Right atrium auricular region (tissue), 2 donors: ENCODE data around the gene SARDH. TPM values are rescaled to one million over a fixed set of nuclear protein-coding genes. Genes with fewer than 3 reads are reported as not detected.

Source experiments
- DNase-seq: peaks from one replicate; pipeline ENCODE4 v3.0.0-alpha.2; 2019; ENCODE audit warnings: low spot score
- H3K27ac ChIP-seq, 2 donors: fragments of 200-600 bp; sonication (generic); 1 replicate in 1 of 2; 2 replicates in 1 of 2; pipeline ENCODE4 v1.5.1; 2016 to 2019
- H3K27me3 ChIP-seq, 2 donors: fragments of 200-600 bp; sonication (generic); one replicate each; pipeline versions ENCODE4 v1.5.1 to v1.6.0; 2017 to 2019
- H3K36me3 ChIP-seq: fragments of 200-600 bp; sonication (generic); one replicate; pipeline ENCODE4 v1.5.1; 2016
- H3K4me1 ChIP-seq, 2 donors: fragments of 200-600 bp; sonication (generic); one replicate each; pipeline versions ENCODE4 v1.5.1 to v1.6.0; 2017 to 2019
- H3K4me3 ChIP-seq, 2 donors: fragments of 200-600 bp; sonication (generic); 1 replicate in 1 of 2; 2 replicates in 1 of 2; pipeline ENCODE4 v1.5.1; 2017 to 2019; ENCODE audit warnings: mild to moderate bottlenecking in 1 of 2, moderate library complexity in 1 of 2
- H3K9me3 ChIP-seq, 2 donors: fragments of 200-600 bp; sonication (generic); one replicate each; pipeline ENCODE4 v1.5.1; 2019
- CTCF ChIP-seq, 2 donors: fragments of 200-600 bp; sonication (generic); IDR thresholded peaks; one replicate each; pipeline ENCODE4 v1.5.1; 2019; ENCODE audit warnings: antibody characterized with exemption in 2 of 2
- total RNA-seq, 2 donors: library from RNA; depleted of rRNA; stranded (reverse); fragments of >200 nt; gene quantifications; one replicate each; pipeline ENCODE4 v1.1.0, GENCODE V29; 2016

The SARDH gene
- total RNA-seq, 2 donors from 2014 or later: 0.63 to 0.94 TPM

DNA sequence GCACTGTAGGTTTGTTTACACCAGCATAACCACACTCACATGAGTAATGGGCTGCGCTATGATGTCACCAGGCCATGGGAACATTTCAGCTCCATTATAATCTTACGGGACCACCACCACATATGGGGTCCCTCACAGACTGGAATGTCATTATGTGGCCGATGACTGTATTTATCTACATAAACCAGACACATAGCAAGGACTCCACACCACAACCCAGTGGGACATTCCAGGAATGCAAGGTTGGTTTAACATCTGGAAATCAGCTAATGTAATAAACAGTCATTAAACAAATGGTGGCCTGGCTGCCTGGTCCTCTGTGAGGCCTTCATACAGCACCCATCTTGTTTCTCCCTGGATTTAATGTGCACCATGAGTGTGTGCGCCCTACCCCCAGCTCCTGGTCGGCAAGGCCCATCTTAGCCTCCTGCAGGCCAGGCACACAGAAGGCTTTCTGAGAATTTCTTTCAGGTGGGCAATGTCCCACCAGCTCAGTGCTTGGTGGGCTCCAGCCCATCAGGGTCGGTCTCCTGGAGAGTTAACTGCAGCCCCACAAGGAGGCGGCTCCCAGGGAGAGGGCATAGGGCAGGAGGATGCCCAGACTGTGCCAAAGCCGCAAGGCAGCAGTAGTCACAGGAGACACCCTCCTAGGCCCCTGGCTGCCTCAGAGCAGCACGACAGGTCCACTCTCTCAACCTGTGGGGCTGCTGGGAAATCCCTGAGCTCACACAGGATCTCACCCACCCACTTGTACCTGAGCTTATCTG, 35.9 kb upstream of the SARDH start:
- H3K4me1 ChIP-seq: no peaks in the 10 kb centered on the region
- H3K9me3 ChIP-seq: peaks cover 0 to 8% of the 10 kb centered on the region in 2 donors
- TF ChIP-seq CTCF (IDR thresholded peaks at IDR 0.05): no peak
- H3K36me3 ChIP-seq: peaks cover 16% of the 10 kb centered on the region
- H3K27me3 ChIP-seq: no peaks in the 10 kb centered on the region
- no peak for DNase-seq
- H3K27ac ChIP-seq: no peak overlapping the region
- H3K4me3 ChIP-seq: no peak overlapping the region

- Histone ChIP-seq H3K36me3 (peaks cover 25% of the 10 kb centered on the region), H3K27ac (no peak overlapping the region), H3K4me1 (no peaks in the 10 kb centered on the region), H3K9me3 (peaks cover 0 to 10% of the 10 kb centered on the region in 2 donors), H3K27me3 (no peaks in the 10 kb centered on the region), H3K4me3 (no peak overlapping the region)
- TF ChIP-seq CTCF (IDR thresholded peaks at IDR 0.05): no peak
- no peak for DNase-seq
These were observed 34.4 kb upstream of the SARDH start for GRCh38 chr9:133772581-133772980.

GRCh38 chr9:133771486-133772482, 33.6 kb upstream of the SARDH start:
- H3K4me3 ChIP-seq: no peak overlapping the region
- no peak overlapping the region for H3K27ac ChIP-seq
- H3K4me1 ChIP-seq: no peaks in the 10 kb centered on the region
- no peaks in the 10 kb centered on the region for H3K27me3 ChIP-seq
- peaks cover 30% of the 10 kb centered on the region for H3K36me3 ChIP-seq
- H3K9me3 ChIP-seq: peaks cover 0 to 18% of the 10 kb centered on the region in 2 donors
- TF ChIP-seq CTCF (IDR thresholded peaks at IDR 0.05): no peak
- no peak for DNase-seq

DNA sequence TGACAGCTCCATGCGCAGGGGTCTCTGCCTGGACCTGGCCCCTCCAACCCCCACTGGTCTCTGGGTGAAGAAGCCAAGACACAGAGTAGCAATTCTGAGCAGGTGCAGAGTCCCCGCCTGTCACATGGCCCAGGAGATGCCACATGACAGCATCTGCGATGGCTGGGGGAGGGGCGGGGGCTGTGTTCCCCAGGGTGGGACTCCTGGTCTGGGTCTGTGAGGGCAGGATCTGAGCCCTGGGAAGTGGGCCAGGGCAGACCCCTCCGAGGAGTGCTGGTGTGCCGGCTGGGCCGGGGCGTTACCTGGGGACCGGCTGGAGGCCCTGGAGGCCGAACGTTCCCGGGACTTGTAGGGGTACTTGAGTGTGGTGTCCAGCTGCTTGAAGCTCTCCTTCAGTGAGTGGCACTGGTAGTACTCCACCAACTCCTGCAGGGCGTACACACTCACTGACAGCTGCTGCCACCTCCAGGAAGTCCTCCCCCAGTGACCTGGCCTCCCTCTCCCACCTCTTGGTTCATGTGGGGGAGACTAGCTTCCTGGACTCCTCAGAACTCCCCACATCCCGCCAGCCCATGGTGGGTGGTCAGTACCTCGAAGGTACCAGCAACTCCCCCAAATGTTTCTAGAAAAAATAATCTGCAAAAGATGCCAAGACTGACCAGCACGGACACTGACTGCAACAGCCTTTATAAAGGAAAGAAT, 32.1 kb upstream of the SARDH start:
- peaks cover 0 to 20% of the 10 kb centered on the region in 2 donors for H3K9me3 ChIP-seq
- H3K4me1 ChIP-seq: no peaks in the 10 kb centered on the region
- no peak for TF ChIP-seq CTCF (IDR thresholded peaks at IDR 0.05)
- peak; percentile 32 for DNase-seq
- H3K4me3 ChIP-seq: no peak overlapping the region
- no peaks in the 10 kb centered on the region for H3K27me3 ChIP-seq
- no peak overlapping the region for H3K27ac ChIP-seq
- peaks cover 30% of the 10 kb centered on the region for H3K36me3 ChIP-seq

DNA sequence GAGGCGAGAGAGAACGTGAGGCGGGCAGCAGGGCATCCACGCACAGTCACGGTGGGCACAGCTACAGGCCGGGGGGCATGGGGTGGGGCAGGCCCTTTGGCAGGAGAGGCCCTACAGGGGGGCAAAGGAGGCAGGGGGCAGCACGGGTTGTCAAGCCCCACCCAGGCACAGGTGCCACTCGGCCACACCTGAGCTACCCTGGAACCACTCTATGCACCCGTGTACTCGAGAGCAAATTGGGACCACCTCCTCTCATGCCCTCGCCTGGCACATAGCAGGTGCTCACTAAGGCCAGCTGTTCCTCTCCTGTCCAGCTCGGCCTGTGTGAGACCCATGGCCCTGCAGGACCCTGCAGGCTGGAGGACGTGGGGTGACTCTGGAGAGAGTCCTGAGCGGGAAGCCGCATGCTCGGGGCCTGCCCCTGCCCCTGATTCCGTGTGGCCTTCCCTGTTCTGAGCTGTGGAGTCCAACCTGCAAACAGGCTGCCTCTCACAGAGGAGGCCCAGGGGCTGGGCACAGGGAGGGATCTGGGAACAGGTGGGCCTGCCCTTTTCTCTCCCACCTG, 31.4 kb upstream of the SARDH start:
- Histone ChIP-seq H3K4me3 (no peak overlapping the region), H3K9me3 (peaks cover 0 to 20% of the 10 kb centered on the region in 2 donors), H3K27me3 (no peaks in the 10 kb centered on the region), H3K4me1 (no peaks in the 10 kb centered on the region), H3K36me3 (peaks cover 25% of the 10 kb centered on the region), H3K27ac (no peak overlapping the region)
- no peak for DNase-seq
- no peak for TF ChIP-seq CTCF (IDR thresholded peaks at IDR 0.05)
